Measurements from ENCODE around the gene OR51I2. TPM values are rescaled to one million over a fixed set of nuclear protein-coding genes. Genes with fewer than 3 reads are reported as not detected.

OR51I2 gene
- total and polyA plus RNA-seq, 9 of the 15 experiments (the other 6 are each of a cell fraction or from before 2014, with no cell fraction given), result 0.06 to 0.61 (median 0.07) TPM; not detected in 6

- TF ChIP-seq FOXM1 (IDR thresholded peaks at IDR 0.05; ENCODE audit: low read depth) (no peak), FOXM1 (CRISPR knock-in tag; IDR thresholded peaks at IDR 0.05; ENCODE audit: low read depth) (no peak), ZNF398 (CRISPR knock-in tag; IDR thresholded peaks at IDR 0.05) (no peak), CHD4 (IDR thresholded peaks at IDR 0.05; ENCODE audit: insufficient read depth, insufficient replicate concordance, low read depth, low read length, poor library complexity, severe bottlenecking) (no peak), TCF15 (CRISPR knock-in tag; IDR thresholded peaks at IDR 0.05) (no peak), NONO (IDR thresholded peaks at IDR 0.05; ENCODE audit: low read depth in 2 of 2, low read length in 1 of 2) (peak in 1 of 2 experiments; percentile 93; a peak in 2 of 4 replicates), FUS (optimal IDR thresholded peaks at IDR 0.05; ENCODE audit: low read depth, low read length) (no peak), PHF20 (IDR thresholded peaks at IDR 0.05; ENCODE audit: partially characterized antibody) (no peak), FOXP4 (CRISPR knock-in tag; IDR thresholded peaks at IDR 0.05; ENCODE audit: borderline replicate concordance) (no peak), DEAF1 (CRISPR knock-in tag; IDR thresholded peaks at IDR 0.05) (no peak), ZNF444 (CRISPR knock-in tag; IDR thresholded peaks at IDR 0.05) (no peak), USF1 (CRISPR knock-in tag; IDR thresholded peaks at IDR 0.05) (no peak), SNAPC5 (CRISPR knock-in tag; IDR thresholded peaks at IDR 0.05) (no peak), RBM15 (IDR thresholded peaks at IDR 0.05; ENCODE audit: insufficient read depth, low read length) (no peak), ZNF561 (CRISPR knock-in tag; conservative IDR thresholded peaks at IDR 0.05) (no peak), HDAC1 (IDR thresholded peaks at IDR 0.05) (no peak), SMC3 (conservative IDR thresholded peaks at IDR 0.05; ENCODE audit: insufficient read depth, low read depth, low read length) (no peak), FOXK1 (CRISPR knock-in tag; IDR thresholded peaks at IDR 0.05; ENCODE audit: borderline replicate concordance) (no peak), NRF1 (conservative IDR thresholded peaks at IDR 0.05 in 1 of 2, IDR thresholded peaks at IDR 0.05 in 1 of 2) (peak; percentile 35 to 37; a peak in 2 of 4 replicates), ZNF75A (CRISPR knock-in tag; IDR thresholded peaks at IDR 0.05) (no peak), POLR2G (IDR thresholded peaks at IDR 0.05; ENCODE audit: low read depth, low read length) (peak; percentile 80)
Measured at GRCh38 chr11:5505363-5506048, 56.4 kb downstream of the OR51I2 start (continued).
